ENCODE measurements around the gene KCNG2. TPM values are rescaled to one million over a fixed set of nuclear protein-coding genes. Genes with fewer than 3 reads are reported as not detected.

The KCNG2 gene
- total RNA-seq, 1 experiment from 2014 or later = not detected

DNA sequence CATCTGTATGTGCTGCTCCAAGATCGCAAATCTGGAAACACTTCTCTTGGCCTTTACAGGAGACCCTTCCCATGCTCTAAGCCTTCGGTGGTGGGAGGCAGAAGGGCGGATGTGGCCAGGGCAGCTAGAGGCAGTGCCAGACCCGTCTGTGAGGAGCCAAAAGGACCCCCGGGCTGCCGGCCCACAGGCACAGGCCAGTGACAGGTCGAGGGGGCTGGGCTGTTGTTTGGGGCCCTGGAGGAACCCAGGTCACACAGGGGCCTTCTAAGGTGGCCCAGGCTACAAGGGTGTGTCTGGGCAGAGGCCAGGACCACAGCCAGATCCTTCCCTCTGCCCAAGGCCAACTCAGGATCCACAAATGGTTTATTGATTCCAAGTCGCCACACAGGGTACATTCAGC is 104.3 kb downstream of the KCNG2 start (continued):
- TF ChIP-seq EZH2phosphoT487 (IDR thresholded peaks at IDR 0.05; ENCODE audit: borderline replicate concordance) (no peak), JUND (IDR thresholded peaks at IDR 0.05) (no peak), FOSL1 (IDR thresholded peaks at IDR 0.05; ENCODE audit: low read depth) (no peak)

DNA sequence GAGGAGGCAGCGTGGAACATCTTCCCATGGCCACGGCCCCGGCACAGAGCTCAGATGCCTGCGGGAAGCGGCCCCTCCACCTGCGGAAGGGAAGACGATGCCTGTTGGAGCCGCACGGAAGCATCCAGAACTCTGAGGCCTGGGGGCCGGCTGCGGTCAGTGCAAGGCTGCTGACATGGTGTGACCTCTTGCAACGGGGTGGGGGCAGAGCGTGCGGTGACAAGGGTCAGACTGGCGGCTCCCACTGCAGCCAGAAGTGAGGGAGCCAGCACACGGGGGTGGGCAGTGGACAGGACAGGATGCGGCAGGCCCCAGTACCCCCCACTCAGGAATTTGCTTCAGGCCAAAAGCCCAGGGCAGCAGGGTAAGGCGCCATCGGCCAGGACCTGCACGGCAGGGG is 104.9 kb downstream of the KCNG2 start:
- BruUV-seq (replicated peaks) = no TSS peak
- Histone ChIP-seq H3K27ac (ENCODE audit: low read depth, low read length) (no peak overlapping the region), H3K9me3 (ENCODE audit: control insufficient read depth in 1 of 2, insufficient read depth in 1 of 2, low read depth in 1 of 2, low read length in 2 of 2) (peaks cover 6 to 9% of the 10 kb centered on the region in 2 experiments; a peak in 2 of 4 replicates), H3K9me2 (ENCODE audit: insufficient read depth) (no peaks in the 10 kb centered on the region), H3K4me2 (ENCODE audit: low read length) (no peak overlapping the region), H3K9ac (ENCODE audit: low read length) (no peak overlapping the region), H3K4me1 (ENCODE audit: control insufficient read depth in 1 of 2, insufficient read depth in 2 of 2, low read length in 2 of 2) (no peaks in the 10 kb centered on the region), H2AFZ (ENCODE audit: low read depth, low read length, poor library complexity, severe bottlenecking) (no peak overlapping the region), H4K20me1 (ENCODE audit: insufficient read depth) (no peaks in the 10 kb centered on the region), H3K27me3 (ENCODE audit: insufficient read depth, low read length) (no peaks in the 10 kb centered on the region), H3K4me3 (replicated peaks in 1 of 2; ENCODE audit: low read depth in 1 of 2, low read length in 2 of 2) (no peak overlapping the region), H3K36me3 (ENCODE audit: control insufficient read depth in 1 of 2, insufficient read depth in 2 of 2, low read length in 2 of 2) (peaks cover 0 to 10% of the 10 kb centered on the region in 2 experiments; a peak in 1 of 4 replicates), H3K79me2 (ENCODE audit: insufficient read depth, low read length) (no peaks in the 10 kb centered on the region)
- ChIA-PET RAD21 (ENCODE audit: low non-redundant PET in 1 of 2, low total read pairs in 2 of 2, uncharacterized antibody in 2 of 2, unreplicated experiment in 2 of 2) (no interaction called here), CTCF (no interaction called here), POLR2A (no interaction called here)
- TF ChIP-seq SIN3A (IDR thresholded peaks at IDR 0.05; ENCODE audit: low read depth) (no peak), EZH2phosphoT487 (IDR thresholded peaks at IDR 0.05; ENCODE audit: borderline replicate concordance) (no peak), SRF (IDR thresholded peaks at IDR 0.05; ENCODE audit: low read depth) (no peak), EGR1 (IDR thresholded peaks at IDR 0.05; ENCODE audit: low read depth) (no peak), TCF7L2 (IDR thresholded peaks at IDR 0.05; ENCODE audit: borderline replicate concordance, extremely low read depth, insufficient read depth, insufficient read length) (no peak), RAD21 (IDR thresholded peaks at IDR 0.05; ENCODE audit: low read depth) (no peak), EZH2 (IDR thresholded peaks at IDR 0.05) (no peak), CEBPB (IDR thresholded peaks at IDR 0.05; ENCODE audit: low read depth) (no peak), JUND (IDR thresholded peaks at IDR 0.05) (no peak), YY1 (IDR thresholded peaks at IDR 0.05; ENCODE audit: extremely low read depth, insufficient replicate concordance, low read depth, low read length) (no peak), FOSL1 (IDR thresholded peaks at IDR 0.05; ENCODE audit: low read depth) (no peak), CBX3 (IDR thresholded peaks at IDR 0.05; ENCODE audit: low read depth) (no peak), ZFX (IDR thresholded peaks at IDR 0.05) (no peak)
- TF ChIP-seq, protein P1, sequence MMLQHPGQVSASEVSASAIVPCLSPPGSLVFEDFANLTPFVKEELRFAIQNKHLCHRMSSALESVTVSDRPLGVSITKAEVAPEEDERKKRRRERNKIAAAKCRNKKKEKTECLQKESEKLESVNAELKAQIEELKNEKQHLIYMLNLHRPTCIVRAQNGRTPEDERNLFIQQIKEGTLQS (IDR thresholded peaks at IDR 0.05) = no peak
- TF ChIP-seq, protein P2, sequence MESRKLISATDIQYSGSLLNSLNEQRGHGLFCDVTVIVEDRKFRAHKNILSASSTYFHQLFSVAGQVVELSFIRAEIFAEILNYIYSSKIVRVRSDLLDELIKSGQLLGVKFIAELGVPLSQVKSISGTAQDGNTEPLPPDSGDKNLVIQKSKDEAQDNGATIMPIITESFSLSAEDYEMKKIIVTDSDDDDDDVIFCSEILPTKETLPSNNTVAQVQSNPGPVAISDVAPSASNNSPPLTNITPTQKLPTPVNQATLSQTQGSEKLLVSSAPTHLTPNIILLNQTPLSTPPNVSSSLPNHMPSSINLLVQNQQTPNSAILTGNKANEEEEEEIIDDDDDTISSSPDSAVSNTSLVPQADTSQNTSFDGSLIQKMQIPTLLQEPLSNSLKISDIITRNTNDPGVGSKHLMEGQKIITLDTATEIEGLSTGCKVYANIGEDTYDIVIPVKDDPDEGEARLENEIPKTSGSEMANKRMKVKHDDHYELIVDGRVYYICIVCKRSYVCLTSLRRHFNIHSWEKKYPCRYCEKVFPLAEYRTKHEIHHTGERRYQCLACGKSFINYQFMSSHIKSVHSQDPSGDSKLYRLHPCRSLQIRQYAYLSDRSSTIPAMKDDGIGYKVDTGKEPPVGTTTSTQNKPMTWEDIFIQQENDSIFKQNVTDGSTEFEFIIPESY (IDR thresholded peaks at IDR 0.05; ENCODE audit: extremely low read depth, insufficient replicate concordance, low read length) = no peak
- TF ChIP-seq, protein P3, sequence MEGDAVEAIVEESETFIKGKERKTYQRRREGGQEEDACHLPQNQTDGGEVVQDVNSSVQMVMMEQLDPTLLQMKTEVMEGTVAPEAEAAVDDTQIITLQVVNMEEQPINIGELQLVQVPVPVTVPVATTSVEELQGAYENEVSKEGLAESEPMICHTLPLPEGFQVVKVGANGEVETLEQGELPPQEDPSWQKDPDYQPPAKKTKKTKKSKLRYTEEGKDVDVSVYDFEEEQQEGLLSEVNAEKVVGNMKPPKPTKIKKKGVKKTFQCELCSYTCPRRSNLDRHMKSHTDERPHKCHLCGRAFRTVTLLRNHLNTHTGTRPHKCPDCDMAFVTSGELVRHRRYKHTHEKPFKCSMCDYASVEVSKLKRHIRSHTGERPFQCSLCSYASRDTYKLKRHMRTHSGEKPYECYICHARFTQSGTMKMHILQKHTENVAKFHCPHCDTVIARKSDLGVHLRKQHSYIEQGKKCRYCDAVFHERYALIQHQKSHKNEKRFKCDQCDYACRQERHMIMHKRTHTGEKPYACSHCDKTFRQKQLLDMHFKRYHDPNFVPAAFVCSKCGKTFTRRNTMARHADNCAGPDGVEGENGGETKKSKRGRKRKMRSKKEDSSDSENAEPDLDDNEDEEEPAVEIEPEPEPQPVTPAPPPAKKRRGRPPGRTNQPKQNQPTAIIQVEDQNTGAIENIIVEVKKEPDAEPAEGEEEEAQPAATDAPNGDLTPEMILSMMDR (IDR thresholded peaks at IDR 0.05 in 2 of 3, conservative IDR thresholded peaks at IDR 0.05 in 1 of 3; ENCODE audit: borderline replicate concordance in 1 of 3, insufficient read depth in 1 of 3, low read depth in 2 of 3, low read length in 2 of 3) = no peak
- TF ChIP-seq, protein P4, sequence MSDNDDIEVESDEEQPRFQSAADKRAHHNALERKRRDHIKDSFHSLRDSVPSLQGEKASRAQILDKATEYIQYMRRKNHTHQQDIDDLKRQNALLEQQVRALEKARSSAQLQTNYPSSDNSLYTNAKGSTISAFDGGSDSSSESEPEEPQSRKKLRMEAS (IDR thresholded peaks at IDR 0.05) = no peak
- intact Hi-C loops (cut with micrococcal nuclease) = no loop called here
- DNase-seq (ENCODE audit: low read depth, low spot score) (no peak), ATAC-seq (no peak)

Data from HCT116 (cell line).